H9 (cell line): ENCODE measurements around the gene ABR. TPM values are rescaled to one million over a fixed set of nuclear protein-coding genes. Genes with fewer than 3 reads are reported as not detected.

Source experiments
- DNase-seq: peaks from one replicate; pipeline ENCODE4 v3.0.0-alpha.2; 2017
- H2AFZ ChIP-seq: one replicate; pipeline ENCODE4 v1.6.1; 2013; ENCODE audit warnings: mild to moderate bottlenecking, low read length, control low read depth, moderate library complexity
- H2AK5ac ChIP-seq: 2 replicates; pipeline ENCODE4 v1.6.1; 2013; ENCODE audit warnings: low read length, control low read depth, mixed read lengths; ENCODE audit not compliant: insufficient read length
- H2BK120ac ChIP-seq: one replicate; pipeline ENCODE4 v1.6.1; 2013; ENCODE audit warnings: low read depth, mild to moderate bottlenecking, low read length, control low read depth, inconsistent platforms; ENCODE audit not compliant: poor library complexity, severe bottlenecking
- H2BK12ac ChIP-seq: 2 replicates; pipeline ENCODE4 v1.6.1; 2013; ENCODE audit warnings: low read length, control low read depth, mixed read lengths, low read depth; ENCODE audit not compliant: insufficient read length
- H2BK15ac ChIP-seq: 2 replicates; pipeline ENCODE4 v1.6.1; 2013; ENCODE audit warnings: low read depth, low read length, control low read depth
- H2BK20ac ChIP-seq: one replicate; pipeline ENCODE4 v1.6.1; 2013; ENCODE audit warnings: low read depth, mild to moderate bottlenecking, low read length, control low read depth, inconsistent platforms; ENCODE audit not compliant: poor library complexity, severe bottlenecking
- H2BK5ac ChIP-seq: 2 replicates; pipeline ENCODE4 v1.6.1; 2013; ENCODE audit warnings: low read length, control low read depth, mixed read lengths; ENCODE audit not compliant: insufficient read length
- H3K14ac ChIP-seq: 2 replicates; pipeline ENCODE4 v1.6.1; 2013; ENCODE audit warnings: low read length, control low read depth; ENCODE audit not compliant: insufficient read depth
- H3K18ac ChIP-seq: 2 replicates; pipeline ENCODE4 v1.6.1; 2013; ENCODE audit warnings: low read depth, mild to moderate bottlenecking, mixed read lengths, low read length, control low read depth; ENCODE audit not compliant: insufficient read length
- H3K23ac ChIP-seq: 2 replicates; pipeline ENCODE4 v1.6.1; 2013; ENCODE audit warnings: low read length, control low read depth, mixed read lengths, low read depth; ENCODE audit not compliant: insufficient read length
- H3K23me2 ChIP-seq: 2 replicates; pipeline ENCODE4 v1.6.1; 2013; ENCODE audit warnings: low read depth, mild to moderate bottlenecking, mixed read lengths, low read length, control low read depth; ENCODE audit not compliant: insufficient read length, poor library complexity, severe bottlenecking
- H3K27ac ChIP-seq: 2 replicates; pipeline ENCODE4 v1.5.1; 2013; ENCODE audit warnings: low read length, control low read depth, mixed read lengths, low read depth; ENCODE audit not compliant: insufficient read length
- H3K27me3 ChIP-seq: 2 replicates; pipeline ENCODE4 v1.6.1; 2013; ENCODE audit warnings: low read length, control low read depth, inconsistent platforms; ENCODE audit not compliant: insufficient read depth
- H3K4ac ChIP-seq: 2 replicates; pipeline ENCODE4 v1.6.1; 2013; ENCODE audit warnings: low read depth, mild to moderate bottlenecking, control low read depth, inconsistent platforms, low read length, moderate library complexity
- H3K4me1 ChIP-seq: 2 replicates; pipeline ENCODE4 v1.6.1; 2013; ENCODE audit warnings: low read length, control low read depth, inconsistent platforms; ENCODE audit not compliant: insufficient read depth
- H3K4me2 ChIP-seq: 2 replicates; pipeline ENCODE4 v1.6.1; 2013; ENCODE audit warnings: low read length, control low read depth, mixed read lengths; ENCODE audit not compliant: insufficient read length, insufficient read depth
- H3K56ac ChIP-seq: 2 replicates; pipeline ENCODE4 v1.6.1; 2013; ENCODE audit warnings: low read depth, mild to moderate bottlenecking, mixed read lengths, low read length, control low read depth; ENCODE audit not compliant: insufficient read length
- H3K79me1 ChIP-seq: 2 replicates; pipeline ENCODE4 v1.6.1; 2013; ENCODE audit warnings: low read depth, mild to moderate bottlenecking, moderate library complexity, low read length, control low read depth, inconsistent platforms; ENCODE audit not compliant: insufficient read depth, poor library complexity, severe bottlenecking
- H3K79me2 ChIP-seq: 2 replicates; pipeline ENCODE4 v1.6.1; 2013; ENCODE audit warnings: low read length, control low read depth, inconsistent platforms; ENCODE audit not compliant: insufficient read depth
- H3K9ac ChIP-seq: 2 replicates; pipeline ENCODE4 v1.6.1; 2013; ENCODE audit warnings: low read length, control low read depth, mixed read lengths; ENCODE audit not compliant: insufficient read length; ENCODE audit errors: extremely low read depth
- H3K9me3 ChIP-seq: one replicate; pipeline ENCODE4 v1.6.1; 2013; ENCODE audit warnings: low read depth, low read length, inconsistent platforms; ENCODE audit not compliant: control insufficient read depth
- H3T11ph ChIP-seq: one replicate; pipeline ENCODE4 v1.6.1; 2013; ENCODE audit warnings: mild to moderate bottlenecking, low read length, control low read depth, inconsistent platforms
- H4K20me1 ChIP-seq: one replicate; pipeline ENCODE4 v1.6.1; 2013; ENCODE audit not compliant: control insufficient read depth, insufficient read length, insufficient read depth
- H4K5ac ChIP-seq: 2 replicates; pipeline ENCODE4 v1.6.1; 2013; ENCODE audit warnings: low read depth, mild to moderate bottlenecking, mixed read lengths, low read length, control low read depth; ENCODE audit not compliant: insufficient read length
- H4K8ac ChIP-seq: replicated peaks from 2 replicates; pipeline ENCODE4 v1.6.1; 2013; ENCODE audit warnings: low read length, control low read depth, mixed read lengths, low read depth; ENCODE audit not compliant: insufficient read length
- H4K91ac ChIP-seq: 2 replicates; pipeline ENCODE4 v1.6.1; 2013; ENCODE audit warnings: low read depth, mild to moderate bottlenecking, moderate library complexity, mixed read lengths, low read length, control low read depth; ENCODE audit not compliant: insufficient read length
- H3K27ac Mint-ChIP-seq, 3 experiments: 2 replicates in 2 of 3; 3 replicates in 1 of 3; pipeline ENCODE4 v1.8.0; 2020 to 2021; ENCODE audit warnings: mixed read lengths in 3 of 3, mild to moderate bottlenecking in 1 of 3, moderate library complexity in 1 of 3
- H3K27me3 Mint-ChIP-seq: 2 replicates; pipeline ENCODE4 v1.8.0; 2021; ENCODE audit warnings: low read depth, mild to moderate bottlenecking, moderate library complexity, mixed read lengths
- H3K36me3 Mint-ChIP-seq, 3 experiments: 2 replicates in 2 of 3; 3 replicates in 1 of 3; pipeline ENCODE4 v1.8.0; 2020 to 2021; ENCODE audit warnings: low read depth in 3 of 3, mixed read lengths in 3 of 3; ENCODE audit not compliant: insufficient read depth in 1 of 3
- H3K4me1 Mint-ChIP-seq, 2 experiments: 2 replicates each; pipeline ENCODE4 v1.8.0; 2020; ENCODE audit warnings: mixed read lengths in 2 of 2
- H3K4me3 Mint-ChIP-seq, 2 experiments: 2 replicates in 1 of 2; 3 replicates in 1 of 2; pipeline ENCODE4 v1.8.0; 2020 to 2021; ENCODE audit warnings: mild to moderate bottlenecking in 2 of 2, mixed read lengths in 2 of 2, moderate library complexity in 1 of 2
- H3K9me3 Mint-ChIP-seq, 2 experiments: 2 replicates in 1 of 2; 3 replicates in 1 of 2; pipeline ENCODE4 v1.8.0; 2020; ENCODE audit warnings: mild to moderate bottlenecking in 2 of 2, mixed read lengths in 2 of 2, moderate library complexity in 1 of 2
- WGBS: extraction: QIAGEN DNeasy Blood & Tissue Kit; methylation state at CpG from one replicate; pipeline ENCODE4 v1.1.7; 2013; ENCODE audit warnings: missing lambda C conversion rate, low lambda C conversion rate, mixed read lengths; ENCODE audit not compliant: insufficient read length; ENCODE audit errors: extremely low coverage; 5-methylcytosine and 5-hydroxymethylcytosine counted together
- total RNA-seq: library from RNA; stranded (reverse); gene quantifications from 2 replicates; pipeline ENCODE4 v1.2.1, GENCODE V29; 2021
- TF ChIP-seq, protein P1 (sequence below): fragments of 200-600 bp; sonication (generic); conservative IDR thresholded peaks from 3 replicates; pipeline ENCODE4 v1.8.0; 2021; ENCODE audit warnings: antibody characterized with exemption, mild to moderate bottlenecking

Gene ABR
- total RNA-seq, 1 experiment from 2014 or later, result 34.7 TPM

DNA sequence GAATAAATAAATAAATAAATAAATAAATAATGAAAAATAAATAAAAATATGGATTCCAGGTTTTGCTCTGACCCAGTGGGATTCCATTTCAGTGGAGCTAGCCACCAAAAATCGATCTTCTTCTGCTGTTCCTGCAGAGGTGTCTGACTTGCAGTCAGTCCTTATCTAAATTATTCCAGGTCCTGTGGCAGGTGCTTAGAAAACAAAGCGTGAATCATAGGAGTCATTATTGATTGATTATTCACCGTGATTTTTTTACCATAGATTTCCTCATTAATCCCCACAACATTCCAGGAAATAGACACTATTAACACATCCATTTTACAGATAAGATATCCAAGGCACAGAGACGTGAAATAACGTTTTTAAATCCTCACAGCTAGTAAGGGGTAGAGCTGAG is 31.5 kb upstream of the ABR start:
- Histone ChIP-seq H3K4me2 (no peak overlapping the region), H4K5ac (no peak overlapping the region), H3K18ac (no peak overlapping the region), H2BK120ac (no peak overlapping the region), H4K8ac (no peak overlapping the region), H2BK12ac (no peak overlapping the region), H3K4me1 (no peaks in the 10 kb centered on the region), H3K4ac (no peak overlapping the region), H2BK15ac (no peak overlapping the region), H3K14ac (no peak overlapping the region), H3K9me3 (no peaks in the 10 kb centered on the region), H2AFZ (no peak overlapping the region), H4K91ac (no peak overlapping the region), H3K56ac (no peak overlapping the region), H3K27me3 (no peaks in the 10 kb centered on the region), H3K79me2 (no peaks in the 10 kb centered on the region), H3K27ac (no peak overlapping the region), H3K23ac (no peak overlapping the region), H3K9ac (no peak overlapping the region), H3T11ph (no peak overlapping the region), H4K20me1 (no peaks in the 10 kb centered on the region), H2BK5ac (no peak overlapping the region), H2BK20ac (no peak overlapping the region), H3K23me2 (no peaks in the 10 kb centered on the region), H3K79me1 (no peaks in the 10 kb centered on the region), H2AK5ac (no peak overlapping the region)
- Mint-ChIP-seq H3K36me3 (no peaks in the 10 kb centered on the region), H3K4me3 (no peak overlapping the region), H3K27ac (no peak overlapping the region), H3K9me3 (peaks cover 0 to 3% of the 10 kb centered on the region in 2 experiments; a peak in 1 of 5 replicates), H3K4me1 (peaks cover 0 to 3% of the 10 kb centered on the region in 2 experiments; a peak in 2 of 4 replicates), H3K27me3 (peaks cover 42% of the 10 kb centered on the region)
- TF ChIP-seq, protein P1, sequence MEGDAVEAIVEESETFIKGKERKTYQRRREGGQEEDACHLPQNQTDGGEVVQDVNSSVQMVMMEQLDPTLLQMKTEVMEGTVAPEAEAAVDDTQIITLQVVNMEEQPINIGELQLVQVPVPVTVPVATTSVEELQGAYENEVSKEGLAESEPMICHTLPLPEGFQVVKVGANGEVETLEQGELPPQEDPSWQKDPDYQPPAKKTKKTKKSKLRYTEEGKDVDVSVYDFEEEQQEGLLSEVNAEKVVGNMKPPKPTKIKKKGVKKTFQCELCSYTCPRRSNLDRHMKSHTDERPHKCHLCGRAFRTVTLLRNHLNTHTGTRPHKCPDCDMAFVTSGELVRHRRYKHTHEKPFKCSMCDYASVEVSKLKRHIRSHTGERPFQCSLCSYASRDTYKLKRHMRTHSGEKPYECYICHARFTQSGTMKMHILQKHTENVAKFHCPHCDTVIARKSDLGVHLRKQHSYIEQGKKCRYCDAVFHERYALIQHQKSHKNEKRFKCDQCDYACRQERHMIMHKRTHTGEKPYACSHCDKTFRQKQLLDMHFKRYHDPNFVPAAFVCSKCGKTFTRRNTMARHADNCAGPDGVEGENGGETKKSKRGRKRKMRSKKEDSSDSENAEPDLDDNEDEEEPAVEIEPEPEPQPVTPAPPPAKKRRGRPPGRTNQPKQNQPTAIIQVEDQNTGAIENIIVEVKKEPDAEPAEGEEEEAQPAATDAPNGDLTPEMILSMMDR, result no peak
- DNase-seq, result no peak
- WGBS, result no CpG with 5 or more reads among the region's 5 CpGs
